GM18858 (cell line): ENCODE measurements around the gene CTBP2.
"Not testable (repeated sequence)": the region's sequence is repeated elsewhere in the genome, so short reads cannot be mapped to it uniquely, and the experiment has no call there.

Experiments
- ATAC-seq: cut with Tn5 transposase; IDR thresholded peaks from one replicate; pipeline ENCODE4 v1.9.1; 2021; ENCODE audit not compliant: unreplicated experiment

CTBP2 gene

GRCh38 chr10:125160856-125161706 is 718 bp upstream of the CTBP2 start:
- no peak for ATAC-seq

- no peak for ATAC-seq
Measured at GRCh38 chr10:125159486-125159931, 854 bp downstream of the CTBP2 start.

- no peak for ATAC-seq
Measured at GRCh38 chr10:125158601-125159485, 1.5 kb downstream of the CTBP2 start.

GRCh38 chr10:125158275-125158600 is 2.1 kb downstream of the CTBP2 start:
- ATAC-seq: no peak

- ATAC-seq: no peak
Measured at GRCh38 chr10:125157505-125157904, 2.9 kb downstream of the CTBP2 start.

- no peak for ATAC-seq
Measured at GRCh38 chr10:125156739-125157480, 3.5 kb downstream of the CTBP2 start.

GRCh38 chr10:125156196-125156595 is 4.2 kb downstream of the CTBP2 start:
- no peak for ATAC-seq

- ATAC-seq: no peak
Measured at GRCh38 chr10:125155101-125155500, 5.3 kb downstream of the CTBP2 start.

GRCh38 chr10:125154529-125154928 is 5.8 kb downstream of the CTBP2 start:
- ATAC-seq: no peak

GRCh38 chr10:125153703-125154490 is 6.5 kb downstream of the CTBP2 start:
- ATAC-seq: no peak

- no peak for ATAC-seq
Measured at GRCh38 chr10:125152450-125153368, 7.7 kb downstream of the CTBP2 start.

- ATAC-seq: no peak
Measured at GRCh38 chr10:125151553-125152449, 8.6 kb downstream of the CTBP2 start.

GRCh38 chr10:125151170-125151552 is 9.2 kb downstream of the CTBP2 start:
- no peak for ATAC-seq

GRCh38 chr10:125150376-125151083 is 9.8 kb downstream of the CTBP2 start:
- ATAC-seq: not testable (repeated sequence)

- no peak for ATAC-seq
Measured at GRCh38 chr10:125149680-125150047, 10.7 kb downstream of the CTBP2 start.

- ATAC-seq: no peak
Measured at GRCh38 chr10:125149036-125149679, 11.2 kb downstream of the CTBP2 start.

- ATAC-seq: no peak
Measured at GRCh38 chr10:125148528-125148927, 11.8 kb downstream of the CTBP2 start.
